ENCODE measurements around the gene CLDND1. TPM values are rescaled to one million over a fixed set of nuclear protein-coding genes. Genes with fewer than 3 reads are reported as not detected.

Gene CLDND1
- total and polyA plus RNA-seq, 10 of the 15 experiments (the other 5 are each of a cell fraction or from before 2014, with no cell fraction given), result 97.8 to 225 (median 152) TPM

DNA sequence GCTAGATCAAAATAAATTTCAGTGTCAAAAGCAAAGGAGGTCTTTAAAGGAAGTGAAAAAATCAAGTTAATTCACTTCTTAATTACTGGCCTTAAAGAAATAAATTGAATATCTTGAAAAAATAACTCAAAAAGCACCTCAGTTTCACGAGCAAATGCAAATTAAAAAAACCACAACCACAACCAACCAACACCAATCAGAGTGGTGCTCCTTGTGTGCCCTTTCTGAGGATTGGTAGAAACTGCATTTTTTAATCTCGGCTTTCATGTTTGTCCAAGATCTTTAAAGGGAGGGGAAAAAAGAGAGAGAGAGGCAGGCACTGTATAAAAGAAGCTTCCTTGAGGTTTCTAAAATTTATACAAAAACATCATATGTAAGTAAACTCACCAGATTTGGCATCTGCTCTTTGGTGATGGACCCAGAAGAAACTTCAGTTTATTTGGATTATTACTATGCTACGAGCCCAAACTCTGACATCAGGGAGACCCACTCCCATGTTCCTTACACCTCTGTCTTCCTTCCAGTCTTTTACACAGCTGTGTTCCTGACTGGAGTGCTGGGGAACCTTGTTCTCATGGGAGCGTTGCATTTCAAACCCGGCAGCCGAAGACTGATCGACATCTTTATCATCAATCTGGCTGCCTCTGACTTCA is 9.0 kb upstream of the CLDND1 start, which contains the start of gene GPR15 (continued):
- TF ChIP-seq, protein P1, sequence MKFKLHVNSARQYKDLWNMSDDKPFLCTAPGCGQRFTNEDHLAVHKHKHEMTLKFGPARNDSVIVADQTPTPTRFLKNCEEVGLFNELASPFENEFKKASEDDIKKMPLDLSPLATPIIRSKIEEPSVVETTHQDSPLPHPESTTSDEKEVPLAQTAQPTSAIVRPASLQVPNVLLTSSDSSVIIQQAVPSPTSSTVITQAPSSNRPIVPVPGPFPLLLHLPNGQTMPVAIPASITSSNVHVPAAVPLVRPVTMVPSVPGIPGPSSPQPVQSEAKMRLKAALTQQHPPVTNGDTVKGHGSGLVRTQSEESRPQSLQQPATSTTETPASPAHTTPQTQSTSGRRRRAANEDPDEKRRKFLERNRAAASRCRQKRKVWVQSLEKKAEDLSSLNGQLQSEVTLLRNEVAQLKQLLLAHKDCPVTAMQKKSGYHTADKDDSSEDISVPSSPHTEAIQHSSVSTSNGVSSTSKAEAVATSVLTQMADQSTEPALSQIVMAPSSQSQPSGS (IDR thresholded peaks at IDR 0.05; ENCODE audit: low read length), result peak; percentile 32; the same call in 1 of the 2 replicates
- TF ChIP-seq RUNX3 (IDR thresholded peaks at IDR 0.05; ENCODE audit: low read length) (peak; percentile 95), RCOR1 (conservative IDR thresholded peaks at IDR 0.05; ENCODE audit: low read depth, low read length) (no peak), NFYB (IDR thresholded peaks at IDR 0.05; ENCODE audit: insufficient read depth, low read depth, low read length) (peak; percentile 95), IKZF1 (conservative IDR thresholded peaks at IDR 0.05) (peak; percentile 20; the same call in 1 of the 2 replicates), POLR2AphosphoS5 (IDR thresholded peaks at IDR 0.05; ENCODE audit: low read length) (peak; percentile 92), ETV6 (conservative IDR thresholded peaks at IDR 0.05 in 1 of 2, IDR thresholded peaks at IDR 0.05 in 1 of 2; ENCODE audit: borderline replicate concordance in 1 of 2, low read depth in 1 of 2) (0 out of 4 replicates have a peak, but pooled peaks of 1 of the 2 experiments have one; percentile 7), PML (IDR thresholded peaks at IDR 0.05; ENCODE audit: low read length) (peak; percentile 49), MXI1 (IDR thresholded peaks at IDR 0.05; ENCODE audit: low read depth, low read length) (peak; percentile 82), ATF7 (IDR thresholded peaks at IDR 0.05; ENCODE audit: low read depth) (0 out of 2 replicates have a peak, but pooled peaks have one; percentile 10), KDM1A (IDR thresholded peaks at IDR 0.05; ENCODE audit: borderline replicate concordance) (no peak), EED (IDR thresholded peaks at IDR 0.05; ENCODE audit: low read depth) (no peak), MTA2 (IDR thresholded peaks at IDR 0.05; ENCODE audit: low read depth) (peak; percentile 62), TBL1XR1 (IDR thresholded peaks at IDR 0.05; ENCODE audit: low read depth, low read length) (peak; percentile 23; the same call in 1 of the 2 replicates), SMAD5 (IDR thresholded peaks at IDR 0.05; ENCODE audit: low read depth) (peak; percentile 79), NFIC (IDR thresholded peaks at IDR 0.05; ENCODE audit: low read depth, low read length) (0 out of 2 replicates have a peak, but pooled peaks have one; percentile 60)
- TF ChIP-seq, protein P2, sequence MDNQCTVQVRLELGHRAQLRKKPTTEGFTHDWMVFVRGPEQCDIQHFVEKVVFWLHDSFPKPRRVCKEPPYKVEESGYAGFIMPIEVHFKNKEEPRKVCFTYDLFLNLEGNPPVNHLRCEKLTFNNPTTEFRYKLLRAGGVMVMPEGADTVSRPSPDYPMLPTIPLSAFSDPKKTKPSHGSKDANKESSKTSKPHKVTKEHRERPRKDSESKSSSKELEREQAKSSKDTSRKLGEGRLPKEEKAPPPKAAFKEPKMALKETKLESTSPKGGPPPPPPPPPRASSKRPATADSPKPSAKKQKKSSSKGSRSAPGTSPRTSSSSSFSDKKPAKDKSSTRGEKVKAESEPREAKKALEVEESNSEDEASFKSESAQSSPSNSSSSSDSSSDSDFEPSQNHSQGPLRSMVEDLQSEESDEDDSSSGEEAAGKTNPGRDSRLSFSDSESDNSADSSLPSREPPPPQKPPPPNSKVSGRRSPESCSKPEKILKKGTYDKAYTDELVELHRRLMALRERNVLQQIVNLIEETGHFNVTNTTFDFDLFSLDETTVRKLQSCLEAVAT (IDR thresholded peaks at IDR 0.05), result peak; percentile 79
- TF ChIP-seq, protein P3, sequence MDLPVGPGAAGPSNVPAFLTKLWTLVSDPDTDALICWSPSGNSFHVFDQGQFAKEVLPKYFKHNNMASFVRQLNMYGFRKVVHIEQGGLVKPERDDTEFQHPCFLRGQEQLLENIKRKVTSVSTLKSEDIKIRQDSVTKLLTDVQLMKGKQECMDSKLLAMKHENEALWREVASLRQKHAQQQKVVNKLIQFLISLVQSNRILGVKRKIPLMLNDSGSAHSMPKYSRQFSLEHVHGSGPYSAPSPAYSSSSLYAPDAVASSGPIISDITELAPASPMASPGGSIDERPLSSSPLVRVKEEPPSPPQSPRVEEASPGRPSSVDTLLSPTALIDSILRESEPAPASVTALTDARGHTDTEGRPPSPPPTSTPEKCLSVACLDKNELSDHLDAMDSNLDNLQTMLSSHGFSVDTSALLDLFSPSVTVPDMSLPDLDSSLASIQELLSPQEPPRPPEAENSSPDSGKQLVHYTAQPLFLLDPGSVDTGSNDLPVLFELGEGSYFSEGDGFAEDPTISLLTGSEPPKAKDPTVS (IDR thresholded peaks at IDR 0.05; ENCODE audit: low read depth, low read length), result no peak
- TF ChIP-seq, protein P4, sequence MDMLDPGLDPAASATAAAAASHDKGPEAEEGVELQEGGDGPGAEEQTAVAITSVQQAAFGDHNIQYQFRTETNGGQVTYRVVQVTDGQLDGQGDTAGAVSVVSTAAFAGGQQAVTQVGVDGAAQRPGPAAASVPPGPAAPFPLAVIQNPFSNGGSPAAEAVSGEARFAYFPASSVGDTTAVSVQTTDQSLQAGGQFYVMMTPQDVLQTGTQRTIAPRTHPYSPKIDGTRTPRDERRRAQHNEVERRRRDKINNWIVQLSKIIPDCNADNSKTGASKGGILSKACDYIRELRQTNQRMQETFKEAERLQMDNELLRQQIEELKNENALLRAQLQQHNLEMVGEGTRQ (IDR thresholded peaks at IDR 0.05; ENCODE audit: borderline replicate concordance, low read depth, low read length), result no peak
- TF ChIP-seq, protein P5, sequence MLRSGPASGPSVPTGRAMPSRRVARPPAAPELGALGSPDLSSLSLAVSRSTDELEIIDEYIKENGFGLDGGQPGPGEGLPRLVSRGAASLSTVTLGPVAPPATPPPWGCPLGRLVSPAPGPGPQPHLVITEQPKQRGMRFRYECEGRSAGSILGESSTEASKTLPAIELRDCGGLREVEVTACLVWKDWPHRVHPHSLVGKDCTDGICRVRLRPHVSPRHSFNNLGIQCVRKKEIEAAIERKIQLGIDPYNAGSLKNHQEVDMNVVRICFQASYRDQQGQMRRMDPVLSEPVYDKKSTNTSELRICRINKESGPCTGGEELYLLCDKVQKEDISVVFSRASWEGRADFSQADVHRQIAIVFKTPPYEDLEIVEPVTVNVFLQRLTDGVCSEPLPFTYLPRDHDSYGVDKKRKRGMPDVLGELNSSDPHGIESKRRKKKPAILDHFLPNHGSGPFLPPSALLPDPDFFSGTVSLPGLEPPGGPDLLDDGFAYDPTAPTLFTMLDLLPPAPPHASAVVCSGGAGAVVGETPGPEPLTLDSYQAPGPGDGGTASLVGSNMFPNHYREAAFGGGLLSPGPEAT (IDR thresholded peaks at IDR 0.05; ENCODE audit: low read depth), result peak; percentile 71
- TF ChIP-seq, protein P6, sequence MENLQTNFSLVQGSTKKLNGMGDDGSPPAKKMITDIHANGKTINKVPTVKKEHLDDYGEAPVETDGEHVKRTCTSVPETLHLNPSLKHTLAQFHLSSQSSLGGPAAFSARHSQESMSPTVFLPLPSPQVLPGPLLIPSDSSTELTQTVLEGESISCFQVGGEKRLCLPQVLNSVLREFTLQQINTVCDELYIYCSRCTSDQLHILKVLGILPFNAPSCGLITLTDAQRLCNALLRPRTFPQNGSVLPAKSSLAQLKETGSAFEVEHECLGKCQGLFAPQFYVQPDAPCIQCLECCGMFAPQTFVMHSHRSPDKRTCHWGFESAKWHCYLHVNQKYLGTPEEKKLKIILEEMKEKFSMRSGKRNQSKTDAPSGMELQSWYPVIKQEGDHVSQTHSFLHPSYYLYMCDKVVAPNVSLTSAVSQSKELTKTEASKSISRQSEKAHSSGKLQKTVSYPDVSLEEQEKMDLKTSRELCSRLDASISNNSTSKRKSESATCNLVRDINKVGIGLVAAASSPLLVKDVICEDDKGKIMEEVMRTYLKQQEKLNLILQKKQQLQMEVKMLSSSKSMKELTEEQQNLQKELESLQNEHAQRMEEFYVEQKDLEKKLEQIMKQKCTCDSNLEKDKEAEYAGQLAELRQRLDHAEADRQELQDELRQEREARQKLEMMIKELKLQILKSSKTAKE (IDR thresholded peaks at IDR 0.05; ENCODE audit: low read depth, poor library complexity, severe bottlenecking), result peak; percentile 42
